ENCODE data around the gene SH3TC1.

Gene SH3TC1

GRCh38 chr4:8210010-8210409 lies 10.9 kb downstream of the SH3TC1 start:
- DNase-seq (ENCODE audit: low read depth, low spot score): no peak
- Histone ChIP-seq H3K27ac (no peak overlapping the region), H3K4me3 (no peak overlapping the region), H3K36me3 (ENCODE audit: insufficient read depth, low read length) (no peaks in the 10 kb centered on the region), H3K9me3 (ENCODE audit: low read depth, low read length) (no peaks in the 10 kb centered on the region), H3K9ac (ENCODE audit: insufficient read length) (no peak overlapping the region)
- TF ChIP-seq POLR2AphosphoS5 (IDR thresholded peaks at IDR 0.05; ENCODE audit: borderline replicate concordance, low read depth, low read length) (no peak), FOXP2 (optimal IDR thresholded peaks at IDR 0.05; ENCODE audit: control extremely low read depth, extremely low read length, insufficient read depth) (no peak), EZH2 (IDR thresholded peaks at IDR 0.05) (no peak)

DNA sequence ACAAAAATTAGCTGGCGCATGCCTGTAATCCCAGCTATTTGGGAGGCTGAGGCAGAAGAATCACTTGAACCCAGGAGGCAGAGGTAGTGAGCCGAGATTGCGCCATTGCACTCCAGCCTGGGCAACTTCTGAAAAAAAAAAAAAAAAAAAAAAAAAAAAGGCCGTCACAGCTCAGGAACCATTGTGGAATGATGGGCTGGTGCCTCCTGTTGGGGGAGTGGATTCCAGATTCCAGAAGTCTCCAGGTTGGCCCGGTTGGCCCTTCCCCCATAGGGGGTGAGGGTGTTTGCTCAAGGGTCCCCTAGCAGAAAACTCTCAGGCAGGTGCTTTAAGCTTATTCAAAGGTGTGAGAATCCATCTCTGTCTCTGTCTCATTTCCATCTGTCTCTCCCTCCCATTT lies 11.5 kb downstream of the SH3TC1 start:
- H3K9ac ChIP-seq (ENCODE audit: insufficient read length): no peak overlapping the region
- no peak overlapping the region for H3K4me3 ChIP-seq
- no peak for DNase-seq (ENCODE audit: low read depth, low spot score)
- no peaks in the 10 kb centered on the region for H3K36me3 ChIP-seq (ENCODE audit: insufficient read depth, low read length)
- no peak for TF ChIP-seq FOXP2 (optimal IDR thresholded peaks at IDR 0.05; ENCODE audit: control extremely low read depth, extremely low read length, insufficient read depth)
- no peak for TF ChIP-seq POLR2AphosphoS5 (IDR thresholded peaks at IDR 0.05; ENCODE audit: borderline replicate concordance, low read depth, low read length)
- no peak for TF ChIP-seq EZH2 (IDR thresholded peaks at IDR 0.05)
- H3K27ac ChIP-seq: no peak overlapping the region
- no peaks in the 10 kb centered on the region for H3K9me3 ChIP-seq (ENCODE audit: low read depth, low read length)

- no peak overlapping the region for H3K4me3 ChIP-seq
Observed at GRCh38 chr4:8211251-8211650, 12.2 kb downstream of the SH3TC1 start.

DNA sequence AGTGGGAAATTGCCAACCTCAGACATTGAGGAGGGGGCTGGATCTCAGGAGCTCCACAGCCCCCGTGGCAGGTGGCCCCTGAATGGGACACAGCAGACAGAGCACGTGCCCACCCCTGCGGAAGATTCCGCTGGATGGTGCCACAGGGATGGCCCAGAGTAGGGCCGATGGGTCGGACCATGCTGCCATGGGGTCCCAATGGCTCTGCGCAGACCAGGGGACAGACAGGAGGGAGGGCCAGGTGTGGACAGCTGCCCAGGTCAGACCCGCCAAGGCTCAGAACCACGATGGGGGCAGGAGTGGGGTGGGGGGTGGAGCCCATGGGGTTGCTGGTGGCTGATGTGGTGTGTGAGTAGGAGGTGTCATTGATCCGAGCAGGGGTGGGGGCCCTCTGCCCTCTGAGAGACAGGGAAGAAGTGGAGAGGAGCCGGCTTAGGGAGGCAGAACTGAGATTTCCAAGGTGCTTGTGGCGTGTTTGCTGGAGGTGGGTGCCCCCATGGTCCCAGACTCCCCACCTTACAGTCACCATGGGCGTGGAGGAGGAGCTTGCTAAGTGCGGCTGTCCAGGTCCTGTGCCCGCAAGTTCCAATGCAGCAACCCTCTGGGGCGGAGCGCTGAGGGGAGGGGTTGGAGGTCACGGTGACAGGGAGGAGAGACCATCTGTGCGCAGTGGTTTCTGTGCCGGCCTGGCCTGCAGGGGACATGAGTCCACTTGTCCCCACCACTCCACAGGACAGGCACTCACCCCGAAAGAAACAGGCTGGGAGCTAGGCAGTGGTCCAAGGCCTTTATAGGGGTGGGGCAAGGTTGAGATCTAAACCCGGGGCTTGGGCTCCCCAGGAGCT lies 12.9 kb downstream of the SH3TC1 start:
- no peak for DNase-seq (ENCODE audit: low read depth, low spot score)
- no peaks in the 10 kb centered on the region for H3K36me3 ChIP-seq (ENCODE audit: insufficient read depth, low read length)
- H3K9ac ChIP-seq (ENCODE audit: insufficient read length): no peak overlapping the region
- no peaks in the 10 kb centered on the region for H3K9me3 ChIP-seq (ENCODE audit: low read depth, low read length)
- no peak overlapping the region for H3K4me3 ChIP-seq
- no peak for TF ChIP-seq EZH2 (IDR thresholded peaks at IDR 0.05)
- no peak for TF ChIP-seq POLR2AphosphoS5 (IDR thresholded peaks at IDR 0.05; ENCODE audit: borderline replicate concordance, low read depth, low read length)
- no peak for TF ChIP-seq FOXP2 (optimal IDR thresholded peaks at IDR 0.05; ENCODE audit: control extremely low read depth, extremely low read length, insufficient read depth)
- no peak overlapping the region for H3K27ac ChIP-seq

More at GRCh38 chr4:8211251-8211650, 12.2 kb downstream of the SH3TC1 start:
- H3K9me3 ChIP-seq (ENCODE audit: low read depth, low read length): no peaks in the 10 kb centered on the region
- H3K27ac ChIP-seq: no peak overlapping the region
- DNase-seq (ENCODE audit: low read depth, low spot score): no peak
- no peak for TF ChIP-seq POLR2AphosphoS5 (IDR thresholded peaks at IDR 0.05; ENCODE audit: borderline replicate concordance, low read depth, low read length)
- TF ChIP-seq EZH2 (IDR thresholded peaks at IDR 0.05): no peak
- TF ChIP-seq FOXP2 (optimal IDR thresholded peaks at IDR 0.05; ENCODE audit: control extremely low read depth, extremely low read length, insufficient read depth): no peak
- no peak overlapping the region for H3K9ac ChIP-seq (ENCODE audit: insufficient read length)
- no peaks in the 10 kb centered on the region for H3K36me3 ChIP-seq (ENCODE audit: insufficient read depth, low read length)

DNA sequence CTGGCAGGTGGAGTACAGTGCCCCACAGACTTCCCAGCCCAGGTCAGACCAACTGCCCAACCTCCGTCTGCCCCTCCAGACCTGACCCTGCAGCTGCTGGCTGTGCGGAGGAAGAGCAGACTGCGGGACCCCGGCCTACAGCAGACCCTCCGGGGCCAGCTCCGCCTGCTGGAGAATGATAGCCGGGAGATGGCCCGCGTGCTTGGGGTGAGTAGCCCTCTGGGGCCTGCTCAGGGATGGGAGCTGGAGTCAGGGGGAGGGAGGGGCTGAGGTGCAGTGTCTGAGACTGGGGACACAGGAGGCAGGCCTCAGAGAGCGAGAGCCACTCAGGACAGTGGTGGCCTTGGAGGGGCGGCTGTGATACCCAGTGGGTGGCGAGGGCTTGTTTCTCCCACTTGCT lies 13.5 kb downstream of the SH3TC1 start:
- TF ChIP-seq EZH2 (IDR thresholded peaks at IDR 0.05) (no peak), POLR2AphosphoS5 (IDR thresholded peaks at IDR 0.05; ENCODE audit: borderline replicate concordance, low read depth, low read length) (no peak), FOXP2 (optimal IDR thresholded peaks at IDR 0.05; ENCODE audit: control extremely low read depth, extremely low read length, insufficient read depth) (no peak)
- no peak overlapping the region for H3K27ac ChIP-seq
- DNase-seq (ENCODE audit: low read depth, low spot score): no peak
- H3K9ac ChIP-seq (ENCODE audit: insufficient read length): no peak overlapping the region
- no peaks in the 10 kb centered on the region for H3K9me3 ChIP-seq (ENCODE audit: low read depth, low read length)
- H3K4me3 ChIP-seq: no peak overlapping the region
- no peaks in the 10 kb centered on the region for H3K36me3 ChIP-seq (ENCODE audit: insufficient read depth, low read length)

DNA sequence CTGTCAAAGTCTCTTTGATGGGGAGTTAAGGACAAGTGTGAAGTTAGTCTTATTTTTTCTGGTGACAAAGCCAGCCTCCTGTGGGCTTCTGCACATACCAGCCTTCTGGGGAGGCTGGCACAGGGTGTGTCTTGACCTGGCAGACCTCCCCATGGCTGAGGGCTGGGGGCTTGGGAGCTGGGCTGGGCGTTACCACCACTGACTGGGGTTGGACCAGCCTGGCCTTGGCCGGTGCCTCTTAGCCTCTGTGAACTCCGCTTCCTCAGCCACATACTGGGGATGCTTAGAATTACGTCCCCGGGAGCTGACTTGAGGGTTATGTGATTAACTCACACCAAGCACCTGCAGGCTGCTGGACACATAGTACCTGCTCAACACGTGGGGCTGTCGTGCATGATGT lies 14.0 kb downstream of the SH3TC1 start:
- no peak overlapping the region for H3K4me3 ChIP-seq
- DNase-seq (ENCODE audit: low read depth, low spot score): no peak
- H3K9ac ChIP-seq (ENCODE audit: insufficient read length): no peak overlapping the region
- H3K36me3 ChIP-seq (ENCODE audit: insufficient read depth, low read length): no peaks in the 10 kb centered on the region
- no peaks in the 10 kb centered on the region for H3K9me3 ChIP-seq (ENCODE audit: low read depth, low read length)
- TF ChIP-seq POLR2AphosphoS5 (IDR thresholded peaks at IDR 0.05; ENCODE audit: borderline replicate concordance, low read depth, low read length): no peak
- H3K27ac ChIP-seq: no peak overlapping the region

DNA sequence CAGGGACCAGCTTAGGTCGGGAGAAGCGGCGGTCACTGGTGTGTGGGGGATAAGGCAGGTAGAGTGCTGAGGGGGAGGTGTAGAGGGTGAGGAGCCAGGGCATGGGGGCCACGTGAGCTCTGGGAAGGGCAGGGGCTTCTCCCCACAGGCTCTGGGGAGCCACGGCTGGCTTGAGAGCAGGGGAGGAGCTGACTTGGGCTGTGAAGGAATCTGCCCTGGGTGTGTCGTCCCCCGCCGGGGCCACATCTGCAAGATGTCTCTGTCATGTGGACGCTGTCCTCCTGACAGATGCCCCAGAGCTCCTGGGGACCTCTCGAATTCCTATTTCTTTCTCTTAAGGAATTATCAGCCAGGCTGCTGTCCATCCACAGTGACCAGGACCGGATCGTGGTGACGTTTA lies 15.0 kb downstream of the SH3TC1 start:
- Histone ChIP-seq H3K4me3 (no peak overlapping the region), H3K9ac (ENCODE audit: insufficient read length) (no peak overlapping the region), H3K9me3 (ENCODE audit: low read depth, low read length) (no peaks in the 10 kb centered on the region), H3K36me3 (ENCODE audit: insufficient read depth, low read length) (no peaks in the 10 kb centered on the region), H3K27ac (no peak overlapping the region)
- TF ChIP-seq EZH2 (IDR thresholded peaks at IDR 0.05) (no peak), POLR2AphosphoS5 (IDR thresholded peaks at IDR 0.05; ENCODE audit: borderline replicate concordance, low read depth, low read length) (no peak), FOXP2 (optimal IDR thresholded peaks at IDR 0.05; ENCODE audit: control extremely low read depth, extremely low read length, insufficient read depth) (no peak)
- DNase-seq (ENCODE audit: low read depth, low spot score): no peak

GRCh38 chr4:8215001-8215427 lies 15.9 kb downstream of the SH3TC1 start:
- no peaks in the 10 kb centered on the region for H3K36me3 ChIP-seq (ENCODE audit: insufficient read depth, low read length)
- DNase-seq (ENCODE audit: low read depth, low spot score): no peak

More at GRCh38 chr4:8215001-8215427, 15.9 kb downstream of the SH3TC1 start:
- TF ChIP-seq EZH2 (IDR thresholded peaks at IDR 0.05) (no peak), POLR2AphosphoS5 (IDR thresholded peaks at IDR 0.05; ENCODE audit: borderline replicate concordance, low read depth, low read length) (no peak), FOXP2 (optimal IDR thresholded peaks at IDR 0.05; ENCODE audit: control extremely low read depth, extremely low read length, insufficient read depth) (no peak)
- Histone ChIP-seq H3K9ac (ENCODE audit: insufficient read length) (no peak overlapping the region), H3K4me3 (no peak overlapping the region), H3K9me3 (ENCODE audit: low read depth, low read length) (no peaks in the 10 kb centered on the region), H3K27ac (no peak overlapping the region)
